ENCODE data around the gene MARCHF6.
"Not testable (repeated sequence)": the region's sequence is repeated elsewhere in the genome, so short reads cannot be mapped to it uniquely, and the experiment has no call there.

Gene MARCHF6

DNA sequence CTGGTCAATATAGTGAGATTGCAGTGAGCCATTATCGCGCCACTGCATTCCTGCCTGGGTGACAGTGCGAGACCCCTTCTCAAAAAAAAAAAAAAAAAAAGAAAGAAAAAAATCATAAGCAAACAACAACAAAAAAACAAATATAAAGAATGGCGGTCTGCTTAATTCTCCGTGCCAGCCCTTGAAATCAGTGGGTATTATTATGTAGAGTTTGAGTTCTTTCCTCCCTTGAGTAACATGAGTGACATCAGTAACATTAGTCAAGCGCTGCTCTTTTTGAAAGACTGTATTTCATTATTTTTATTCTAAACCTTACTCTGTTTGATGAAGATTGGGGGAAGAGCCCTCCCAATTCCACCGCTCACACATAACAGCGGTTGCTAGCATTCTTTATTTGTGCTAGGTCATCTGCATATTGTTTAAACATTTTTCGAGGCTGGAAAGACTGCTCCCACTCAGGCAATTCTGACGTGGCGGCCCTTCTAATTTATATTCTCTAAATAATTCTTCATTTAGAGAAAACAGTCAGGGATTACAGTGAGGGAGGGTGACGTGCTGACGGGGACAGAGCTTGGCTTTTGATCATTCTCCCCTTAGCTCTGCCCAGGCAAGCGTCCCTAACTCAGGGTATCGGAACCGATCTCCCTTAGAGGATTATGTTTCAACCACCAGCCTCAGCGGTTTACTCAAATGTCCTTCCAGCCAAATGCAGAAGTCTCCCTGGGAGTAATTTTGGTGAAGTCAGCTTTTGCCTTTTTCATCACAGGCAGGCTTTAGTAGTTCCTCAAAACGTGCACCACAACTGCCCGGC is 860 bp upstream of the MARCHF6 start:
- Mint-ChIP-seq H3K9me3 (no peaks in the 10 kb centered on the region), H3K4me1 (ENCODE audit: low read depth) (peaks cover 39% of the 10 kb centered on the region), H3K4me3 (peak overlapping the region; percentile 86), H3K27ac (peak overlapping the region; percentile 96), H3K36me3 (ENCODE audit: low read depth) (peaks cover 15% of the 10 kb centered on the region), H3K27me3 (no peaks in the 10 kb centered on the region)

DNA sequence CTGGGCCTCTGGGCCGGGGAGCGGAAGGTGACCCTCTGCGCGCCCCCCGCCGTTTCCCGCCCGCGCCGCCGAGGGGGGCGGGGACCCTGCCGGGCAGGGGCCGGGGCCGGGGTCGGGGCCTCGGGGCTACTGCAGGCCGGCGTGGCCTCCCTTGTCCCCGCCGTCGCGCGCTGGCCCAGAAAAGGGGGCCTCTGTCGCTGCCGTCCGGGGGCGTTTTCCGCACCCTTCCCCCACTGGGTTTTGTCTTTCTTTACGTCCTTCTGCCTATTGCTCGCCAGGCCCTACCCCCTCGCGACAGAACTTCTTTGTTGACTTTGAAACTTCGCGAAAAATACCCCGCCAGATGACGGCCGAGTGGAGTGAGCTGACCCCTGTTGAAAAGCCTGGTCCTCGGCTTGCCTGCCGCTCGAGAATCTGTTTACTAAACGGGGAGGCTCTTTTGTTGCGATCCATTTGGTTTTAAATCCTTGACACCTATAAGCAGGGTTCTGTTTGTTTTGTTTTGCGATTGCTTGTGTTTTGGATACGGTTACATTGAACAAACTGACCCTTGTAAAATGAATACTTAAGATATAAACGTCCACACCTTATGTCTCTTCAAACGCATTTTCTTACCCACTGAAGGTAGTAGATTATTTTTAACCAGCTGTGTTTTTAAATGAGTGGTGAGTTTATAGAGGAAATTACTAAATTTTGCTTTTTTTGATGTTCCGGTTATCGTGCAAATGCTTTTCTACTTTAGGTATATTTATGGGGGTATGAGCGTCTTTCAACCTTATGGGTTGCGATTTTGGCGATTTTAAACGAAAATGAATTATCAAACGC is 765 bp downstream of the MARCHF6 start:
- Mint-ChIP-seq H3K27ac (peak overlapping the region; percentile 96), H3K36me3 (ENCODE audit: low read depth) (peaks cover 21% of the 10 kb centered on the region), H3K27me3 (no peaks in the 10 kb centered on the region), H3K9me3 (no peaks in the 10 kb centered on the region), H3K4me3 (peak overlapping the region; percentile 94), H3K4me1 (ENCODE audit: low read depth) (peaks cover 51% of the 10 kb centered on the region)

DNA sequence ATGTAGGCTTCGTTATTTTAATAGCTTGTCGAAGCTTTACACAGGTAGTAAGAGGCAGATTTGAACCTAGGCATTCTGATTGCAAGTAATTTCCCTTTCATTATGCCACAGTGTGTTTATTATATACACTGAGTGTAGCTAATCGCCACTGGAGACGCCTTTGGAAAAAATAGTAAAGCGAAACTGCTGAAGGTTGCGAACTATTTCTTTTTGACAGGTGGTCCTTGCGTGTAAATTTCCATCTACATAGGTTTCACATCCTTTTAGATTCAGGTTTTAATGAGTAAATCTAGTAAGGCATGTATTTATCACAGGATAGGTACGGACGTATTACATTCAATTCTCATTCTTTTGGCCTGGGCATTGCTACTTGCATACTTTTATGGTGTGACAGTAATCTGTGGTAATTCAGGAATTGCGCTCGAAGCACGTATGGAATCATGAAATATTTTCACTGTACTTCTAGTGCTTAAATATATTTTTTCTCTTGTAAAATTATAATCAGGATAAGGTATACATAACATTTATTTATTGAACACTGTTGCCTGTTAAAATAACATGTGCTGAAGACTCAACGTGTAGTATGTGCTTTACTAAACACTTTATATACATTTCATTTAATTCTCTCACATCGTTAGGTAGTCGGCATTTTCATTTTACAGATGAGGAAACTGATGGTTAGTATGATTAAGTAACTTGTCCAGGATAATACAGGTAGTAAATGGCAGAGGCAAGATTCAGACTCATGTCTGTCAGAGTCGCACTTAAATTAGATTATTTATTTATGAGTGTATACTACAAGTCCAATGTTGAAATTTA is 1.8 kb downstream of the MARCHF6 start:
- Mint-ChIP-seq H3K4me1 (ENCODE audit: low read depth) (peaks cover 53% of the 10 kb centered on the region), H3K4me3 (peak overlapping the region; percentile 94), H3K9me3 (no peaks in the 10 kb centered on the region), H3K27ac (peak overlapping the region; percentile 96), H3K36me3 (ENCODE audit: low read depth) (peaks cover 21% of the 10 kb centered on the region), H3K27me3 (no peaks in the 10 kb centered on the region)

DNA sequence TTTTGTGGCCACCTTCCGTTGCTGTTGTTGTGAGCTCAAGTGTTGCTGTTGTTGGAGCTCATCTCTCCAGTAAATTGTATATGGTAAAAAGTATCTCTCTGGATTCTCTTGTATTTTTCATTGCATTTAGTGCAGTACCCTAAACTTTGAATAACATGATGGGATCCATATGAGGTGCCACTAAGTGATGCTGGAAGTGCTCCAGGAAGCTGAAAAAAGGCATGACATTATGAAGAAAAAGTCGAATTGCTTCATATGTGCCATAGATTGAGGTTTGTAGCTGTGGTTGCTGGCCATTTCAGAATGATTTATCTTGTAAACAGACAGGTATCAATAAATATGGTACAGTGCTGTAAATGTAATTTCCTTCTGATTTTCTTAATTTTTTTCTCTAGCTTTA is 5.5 kb downstream of the MARCHF6 start:
- H3K4me1 Mint-ChIP-seq (ENCODE audit: low read depth): peaks cover 71% of the 10 kb centered on the region
- H3K9me3 Mint-ChIP-seq: no peaks in the 10 kb centered on the region
- H3K27ac Mint-ChIP-seq: no peak overlapping the region
- H3K36me3 Mint-ChIP-seq (ENCODE audit: low read depth): peaks cover 21% of the 10 kb centered on the region
- H3K27me3 Mint-ChIP-seq: no peaks in the 10 kb centered on the region
- H3K4me3 Mint-ChIP-seq: no peak overlapping the region

DNA sequence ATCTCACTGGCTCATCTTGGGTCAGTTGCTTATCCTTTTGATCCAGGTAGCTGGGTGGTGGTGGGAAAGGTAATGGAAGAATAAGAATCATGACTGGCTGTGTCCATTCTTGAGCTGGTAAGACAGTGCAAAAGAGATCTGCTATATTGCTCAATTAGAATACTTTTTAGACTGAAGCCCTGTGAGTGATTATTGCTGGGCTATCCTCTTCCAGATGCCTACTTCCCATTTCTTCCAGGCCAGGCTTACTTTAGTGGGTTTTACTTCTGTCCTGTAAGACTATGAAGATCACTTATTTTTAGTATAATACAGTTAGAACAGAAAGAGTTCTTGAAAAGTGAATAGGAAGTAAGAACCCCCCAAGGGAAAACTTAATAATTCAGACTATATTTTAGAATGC is 7.2 kb downstream of the MARCHF6 start:
- H3K27ac Mint-ChIP-seq: peak overlapping the region; percentile 8
- H3K36me3 Mint-ChIP-seq (ENCODE audit: low read depth): peaks cover 18% of the 10 kb centered on the region
- no peak overlapping the region for H3K4me3 Mint-ChIP-seq
- peaks cover 77% of the 10 kb centered on the region for H3K4me1 Mint-ChIP-seq (ENCODE audit: low read depth)
- H3K9me3 Mint-ChIP-seq: no peaks in the 10 kb centered on the region
- no peaks in the 10 kb centered on the region for H3K27me3 Mint-ChIP-seq

DNA sequence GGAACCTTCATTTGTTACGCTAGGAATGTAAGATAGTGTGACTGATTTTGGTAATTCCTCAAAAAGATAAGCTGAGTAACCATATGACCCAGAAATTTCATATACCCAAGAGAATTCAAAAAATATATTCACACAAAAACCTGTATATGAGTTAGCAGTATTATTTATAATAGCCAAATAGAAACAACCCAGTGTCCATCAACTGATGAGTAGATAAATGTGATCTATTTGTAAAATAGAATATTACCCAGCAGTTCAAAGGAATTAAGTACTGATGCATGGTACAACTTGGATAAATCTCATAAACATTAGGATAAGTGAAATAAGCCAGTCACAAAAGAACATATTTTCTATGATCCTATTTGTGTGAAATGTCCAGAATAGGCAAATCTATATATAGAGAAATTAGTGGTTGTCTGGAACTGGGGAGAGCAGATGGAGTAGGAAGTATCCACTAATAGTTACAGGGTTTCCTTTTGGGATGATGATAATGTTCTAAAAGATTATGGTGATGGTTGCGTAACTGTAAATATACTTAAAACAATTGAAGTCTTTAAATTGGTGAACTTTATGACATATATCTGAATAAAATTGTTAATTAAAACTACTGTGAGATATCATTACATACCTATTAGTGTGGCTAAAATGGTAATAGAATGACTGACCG is 10.2 kb downstream of the MARCHF6 start:
- Mint-ChIP-seq H3K36me3 (ENCODE audit: low read depth) (peaks cover 17% of the 10 kb centered on the region), H3K27me3 (no peaks in the 10 kb centered on the region), H3K27ac (no peak overlapping the region), H3K9me3 (no peaks in the 10 kb centered on the region), H3K4me3 (no peak overlapping the region), H3K4me1 (ENCODE audit: low read depth) (peaks cover 76% of the 10 kb centered on the region)

DNA sequence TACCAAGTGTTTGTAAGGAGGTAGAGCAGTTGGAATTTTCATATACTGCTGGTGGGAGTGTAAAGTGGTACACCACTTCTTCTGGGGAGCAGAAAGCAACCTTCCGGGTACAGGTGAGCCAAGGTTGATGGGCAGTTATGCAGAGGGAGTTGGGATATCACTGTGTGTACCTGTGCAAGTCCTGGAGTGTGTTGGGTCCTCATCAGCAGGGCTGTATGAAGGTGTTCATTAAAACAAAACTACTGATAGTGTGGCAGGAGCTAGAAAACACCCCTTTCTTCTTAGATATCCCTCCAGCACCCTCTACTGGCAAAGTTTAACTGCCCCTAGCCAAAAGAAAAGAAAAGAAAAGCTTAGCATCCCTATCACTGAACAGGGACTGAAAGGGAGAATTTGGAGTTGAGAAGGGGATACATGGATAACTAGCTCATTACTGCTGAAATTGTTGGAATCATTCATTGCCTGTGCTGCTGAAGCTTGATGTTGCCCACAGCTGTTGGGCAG is 10.7 kb downstream of the MARCHF6 start:
- Mint-ChIP-seq H3K27ac (no peak overlapping the region), H3K36me3 (ENCODE audit: low read depth) (peaks cover 17% of the 10 kb centered on the region), H3K27me3 (no peaks in the 10 kb centered on the region), H3K9me3 (no peaks in the 10 kb centered on the region), H3K4me1 (ENCODE audit: low read depth) (peaks cover 77% of the 10 kb centered on the region), H3K4me3 (no peak overlapping the region)

DNA sequence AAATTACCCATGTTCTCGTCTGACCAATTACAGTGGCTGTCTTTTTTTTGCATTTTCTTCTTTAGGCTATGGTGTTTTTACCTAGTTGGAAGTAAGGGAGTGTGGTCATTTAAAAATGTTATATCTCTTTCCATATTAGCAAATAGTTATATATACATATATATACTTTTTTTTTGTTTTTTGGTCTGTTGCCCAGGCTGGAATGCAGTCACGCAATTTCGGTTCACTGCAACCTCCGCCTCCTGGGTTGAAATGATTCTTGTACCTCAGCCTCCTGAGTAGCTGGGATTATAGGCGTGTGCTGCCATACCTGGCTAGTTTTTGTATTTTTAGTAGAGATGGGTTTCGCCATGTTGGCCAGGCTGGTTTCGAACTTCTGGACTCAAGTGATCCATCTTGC is 12.3 kb downstream of the MARCHF6 start:
- Mint-ChIP-seq H3K4me1 (ENCODE audit: low read depth) (peaks cover 80% of the 10 kb centered on the region), H3K9me3 (no peaks in the 10 kb centered on the region), H3K36me3 (ENCODE audit: low read depth) (peaks cover 19% of the 10 kb centered on the region), H3K4me3 (no peak overlapping the region), H3K27ac (no peak overlapping the region), H3K27me3 (no peaks in the 10 kb centered on the region)

DNA sequence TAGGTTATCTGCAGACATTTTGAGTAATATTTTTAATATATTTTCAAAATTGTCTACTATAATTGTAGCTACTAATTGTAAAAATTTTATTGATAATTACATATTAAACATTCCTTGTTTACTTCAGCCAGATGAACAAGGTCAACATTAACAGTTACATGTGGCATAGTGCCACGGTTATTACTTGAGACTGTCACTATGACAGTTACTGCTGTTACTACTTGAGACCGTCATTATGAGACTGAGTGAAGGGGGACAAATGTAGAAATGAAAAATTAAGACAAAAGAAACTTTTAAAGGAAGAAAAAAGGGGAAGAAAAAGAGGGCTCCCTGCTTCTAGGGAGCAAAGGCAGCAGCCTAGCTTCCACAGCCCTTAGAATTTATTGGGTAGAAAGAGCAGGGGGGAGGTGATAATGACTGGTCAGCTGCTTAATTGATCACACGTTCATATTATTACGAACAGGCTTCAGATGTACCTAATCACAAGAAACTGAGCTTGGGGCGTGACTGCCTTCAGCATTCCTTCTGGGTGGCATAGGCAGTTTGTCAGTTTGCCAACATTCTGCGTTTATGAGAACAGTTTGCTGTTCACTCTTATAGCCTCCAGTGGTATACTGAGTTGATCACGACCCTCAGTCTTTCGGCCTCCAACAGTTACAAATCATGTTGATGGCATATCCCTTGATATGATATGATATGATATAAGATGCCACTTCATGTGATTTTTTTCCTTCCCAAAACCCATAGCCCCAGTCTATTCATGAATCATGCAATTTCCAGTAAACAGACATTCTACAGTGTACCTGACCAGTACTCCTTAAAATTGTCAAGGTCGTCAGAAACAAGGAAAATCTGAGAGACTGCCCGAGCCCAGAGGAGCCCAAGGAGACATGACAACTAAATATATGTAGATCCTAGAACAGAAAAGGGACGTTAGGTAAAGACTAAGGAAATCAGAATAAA is 13.1 kb downstream of the MARCHF6 start:
- Mint-ChIP-seq H3K36me3 (ENCODE audit: low read depth) (peaks cover 21% of the 10 kb centered on the region), H3K9me3 (no peaks in the 10 kb centered on the region), H3K27ac (peak overlapping the region; percentile 16), H3K4me3 (no peak overlapping the region), H3K4me1 (ENCODE audit: low read depth) (peaks cover 80% of the 10 kb centered on the region), H3K27me3 (no peaks in the 10 kb centered on the region)

DNA sequence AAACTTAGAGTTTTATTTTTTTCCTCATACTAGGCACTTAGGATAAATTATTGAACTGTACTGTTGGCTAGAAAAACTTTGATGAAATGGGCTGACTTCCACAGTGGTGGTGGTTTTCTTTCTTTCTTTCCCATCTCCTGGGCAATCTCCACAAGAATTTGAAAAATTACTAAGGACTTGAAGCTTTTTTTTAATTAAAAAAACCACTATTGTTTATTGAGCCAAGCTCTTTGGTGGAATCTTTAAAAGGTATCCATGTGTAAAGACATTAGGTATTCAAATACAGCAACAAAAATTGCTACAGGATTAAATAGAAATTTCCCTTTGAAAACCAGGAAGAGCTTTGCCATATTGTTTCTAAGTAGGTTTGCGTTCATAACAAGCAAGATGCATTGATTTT is 14.1 kb downstream of the MARCHF6 start:
- H3K27me3 Mint-ChIP-seq: no peaks in the 10 kb centered on the region
- H3K4me3 Mint-ChIP-seq: no peak overlapping the region
- H3K36me3 Mint-ChIP-seq (ENCODE audit: low read depth): peaks cover 21% of the 10 kb centered on the region
- H3K4me1 Mint-ChIP-seq (ENCODE audit: low read depth): peaks cover 83% of the 10 kb centered on the region
- H3K27ac Mint-ChIP-seq: no peak overlapping the region
- H3K9me3 Mint-ChIP-seq: no peaks in the 10 kb centered on the region

DNA sequence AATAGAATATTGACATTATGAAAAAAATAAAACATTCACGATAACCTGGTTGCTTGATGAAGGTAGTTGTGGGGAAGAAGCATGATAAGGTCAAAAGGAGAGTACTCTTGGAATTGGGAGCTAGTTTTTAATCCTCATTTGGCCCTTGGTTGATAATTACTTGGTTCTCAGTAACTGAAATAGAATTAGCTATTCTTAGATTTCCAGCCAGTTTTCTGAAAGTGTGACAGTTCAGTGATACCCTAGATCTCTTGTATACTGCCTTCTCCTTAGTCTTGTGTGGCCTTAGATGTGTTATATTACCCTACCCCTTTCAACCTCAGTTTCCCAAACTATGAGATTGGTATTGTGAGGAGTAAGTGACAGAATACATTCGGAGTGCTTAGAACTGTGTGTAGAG is 17.4 kb downstream of the MARCHF6 start:
- Mint-ChIP-seq H3K27ac (peak overlapping the region; percentile 67), H3K9me3 (no peaks in the 10 kb centered on the region), H3K4me3 (no peak overlapping the region), H3K36me3 (ENCODE audit: low read depth) (peaks cover 21% of the 10 kb centered on the region), H3K4me1 (ENCODE audit: low read depth) (peaks cover 83% of the 10 kb centered on the region), H3K27me3 (no peaks in the 10 kb centered on the region)

DNA sequence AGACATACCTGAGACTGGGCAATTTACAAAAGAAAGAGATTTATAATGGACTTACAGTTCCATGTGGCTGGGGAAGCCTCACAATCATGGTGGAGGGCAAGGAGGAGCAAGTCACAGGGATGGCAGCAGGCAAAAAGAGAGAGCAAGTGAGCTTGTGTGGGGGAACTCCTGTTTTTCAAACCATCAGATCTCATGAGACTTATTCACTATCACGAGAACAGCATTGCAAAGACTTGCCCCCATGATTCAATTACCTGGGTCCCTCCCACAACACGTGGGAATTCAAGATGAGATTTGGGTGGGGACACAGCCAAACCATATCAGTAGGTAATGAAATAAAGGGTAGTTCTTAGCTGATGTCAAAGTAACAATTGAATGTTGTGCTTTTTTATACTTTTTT is 17.9 kb downstream of the MARCHF6 start:
- peaks cover 86% of the 10 kb centered on the region for H3K4me1 Mint-ChIP-seq (ENCODE audit: low read depth)
- peaks cover 25% of the 10 kb centered on the region for H3K36me3 Mint-ChIP-seq (ENCODE audit: low read depth)
- H3K27ac Mint-ChIP-seq: peak overlapping the region; percentile 67
- H3K4me3 Mint-ChIP-seq, H3K27me3 Mint-ChIP-seq, H3K9me3 Mint-ChIP-seq: not testable (repeated sequence)
